COLO829 (cell line): ENCODE results near the gene OTOL1.
"Not testable (repeated sequence)": the region's sequence is repeated elsewhere in the genome, so short reads cannot be mapped to it uniquely, and the experiment has no call there.

ENCODE experiments used
- DNase-seq: peaks from one replicate; pipeline ENCODE4 v3.0.0; 2012; ENCODE audit warnings: low spot score

The OTOL1 gene

GRCh38 chr3:161496508-161496907 is at the start of gene OTOL1:
Gene OTOL1 (plus strand): TSS chr3:161496808. CDS start chr3:161496808, 0 bp downstream.
- DNase-seq = no peak

GRCh38 chr3:161449785-161450184 is 46.8 kb upstream of the OTOL1 start:
- no peak for DNase-seq

GRCh38 chr3:161452179-161452578 is 44.4 kb upstream of the OTOL1 start:
- no peak for DNase-seq

GRCh38 chr3:161454615-161455014 is 42.0 kb upstream of the OTOL1 start:
- no peak for DNase-seq

DNA sequence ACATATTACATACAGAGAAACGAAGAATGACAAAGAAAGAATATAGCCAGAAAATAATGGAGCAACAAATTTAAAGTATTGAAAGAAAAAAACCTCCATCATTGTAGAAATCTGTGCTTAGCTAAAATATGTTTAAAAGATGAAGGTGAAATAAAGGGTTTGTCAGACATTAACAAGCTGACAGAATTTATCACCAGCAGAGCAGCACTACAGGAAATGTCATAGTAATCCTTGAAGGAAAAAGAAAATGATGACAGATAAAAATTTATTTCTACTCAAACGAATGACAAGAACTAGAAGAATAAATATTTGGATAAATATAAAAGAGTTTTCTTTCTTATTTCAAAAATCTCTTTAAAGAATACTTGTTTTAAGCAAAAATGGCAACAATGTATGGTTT is 40.6 kb upstream of the OTOL1 start:
- no peak for DNase-seq

- DNase-seq = no peak
Measured at GRCh38 chr3:161462138-161462537, 34.5 kb upstream of the OTOL1 start.

DNA sequence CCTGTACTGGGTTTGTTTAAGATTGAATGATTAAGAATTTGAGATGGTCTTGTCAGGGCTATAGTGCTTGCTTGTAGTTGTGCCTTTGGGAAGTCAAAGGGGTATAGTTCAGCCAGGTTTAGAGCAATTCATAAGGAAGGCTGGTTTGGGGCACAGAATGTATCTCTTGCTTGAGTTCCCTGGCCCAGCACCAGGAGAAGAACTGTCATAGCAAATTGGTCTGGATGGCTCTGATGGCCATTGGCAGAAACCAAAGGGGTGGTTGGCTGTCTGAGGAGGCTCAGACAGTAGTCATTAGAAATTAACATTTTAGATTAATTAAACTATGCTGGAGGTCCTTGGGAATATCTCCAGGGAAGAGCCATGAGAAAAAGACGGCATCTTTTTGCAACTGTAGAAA is 25.4 kb upstream of the OTOL1 start:
- no peak for DNase-seq

- no peak for DNase-seq
Measured at GRCh38 chr3:161474139-161474538, 22.5 kb upstream of the OTOL1 start.

DNA sequence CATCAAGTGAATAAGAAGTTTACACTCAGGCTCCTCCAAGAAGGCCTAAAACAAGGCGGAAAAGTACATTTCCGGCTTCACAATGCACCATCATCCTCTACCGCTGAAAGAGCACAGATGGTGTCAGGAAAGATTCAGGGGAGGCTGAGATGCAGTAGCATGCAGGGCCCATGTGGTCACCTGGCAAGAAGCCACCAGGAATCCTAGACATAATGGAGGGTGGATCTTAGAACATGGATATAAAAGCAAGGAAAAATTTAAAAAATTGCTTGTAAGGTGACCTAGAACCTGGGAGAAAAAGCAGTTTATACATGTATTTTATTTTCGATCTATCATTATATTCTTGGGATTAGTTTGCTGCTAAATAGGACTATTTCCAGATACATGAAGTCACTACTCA is 21.9 kb upstream of the OTOL1 start:
- DNase-seq = no peak

DNA sequence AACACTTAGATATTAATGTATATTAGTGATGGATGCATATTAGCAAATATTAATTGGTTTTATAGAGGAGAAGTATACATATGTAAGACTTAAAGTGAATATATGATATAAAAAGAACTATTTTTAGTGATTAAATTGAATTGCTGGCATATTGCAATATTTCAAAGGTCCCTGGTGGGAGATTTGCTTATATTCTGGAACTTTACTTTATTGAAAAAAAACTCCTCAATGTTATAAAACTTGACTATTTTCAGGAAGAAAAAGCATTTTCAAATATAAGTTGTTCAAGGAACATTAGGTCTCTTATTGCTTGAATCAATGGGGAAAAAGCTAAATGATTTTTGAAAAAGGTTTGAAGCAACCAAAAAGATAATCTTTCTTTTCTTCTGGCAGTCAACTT is 21.4 kb upstream of the OTOL1 start:
- DNase-seq = no peak

DNA sequence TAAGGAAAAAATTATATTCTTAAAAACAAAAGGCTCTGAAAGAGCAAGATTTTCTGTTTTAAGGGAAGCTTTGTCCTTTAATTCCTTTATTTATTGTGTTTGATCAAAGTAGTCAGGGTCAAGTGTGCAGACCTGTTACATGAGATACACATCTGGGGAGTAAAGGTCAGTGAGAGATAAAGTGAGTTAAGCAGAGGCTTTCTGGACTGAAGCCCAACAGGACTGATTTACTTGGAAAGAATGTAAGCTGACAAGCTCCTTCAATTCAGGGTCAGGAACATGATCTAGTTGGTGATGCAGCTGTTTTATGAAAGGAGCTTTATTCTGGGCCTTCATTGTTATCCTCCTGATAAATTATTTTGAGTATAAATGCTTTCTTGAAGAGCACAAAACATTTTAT is 20.7 kb upstream of the OTOL1 start:
- DNase-seq = peak; percentile 84

- DNase-seq = peak; percentile 86
Measured at GRCh38 chr3:161484226-161484625, 12.4 kb upstream of the OTOL1 start.

DNA sequence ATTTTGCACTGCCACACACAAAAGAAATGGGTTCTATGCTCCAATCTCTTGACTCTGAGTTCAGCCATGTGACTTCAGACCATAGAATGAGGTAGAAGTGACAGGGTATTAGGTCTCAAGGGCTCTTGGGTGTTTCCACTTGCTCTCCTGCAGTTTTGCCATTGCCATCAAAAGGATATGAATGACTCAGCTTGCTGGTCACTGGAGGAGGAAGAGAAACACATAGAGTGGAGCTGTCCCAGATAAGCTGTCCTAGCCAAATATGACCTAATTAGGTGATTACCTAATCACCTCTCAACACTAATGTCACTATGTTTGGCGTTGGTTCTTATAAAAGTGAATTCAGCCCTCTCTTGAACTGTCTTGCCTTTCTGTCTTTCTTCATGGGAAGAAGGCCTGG is 8.3 kb upstream of the OTOL1 start:
- not testable (repeated sequence) for DNase-seq

- no peak for DNase-seq
Measured at GRCh38 chr3:161489395-161489794, 7.2 kb upstream of the OTOL1 start.

DNA sequence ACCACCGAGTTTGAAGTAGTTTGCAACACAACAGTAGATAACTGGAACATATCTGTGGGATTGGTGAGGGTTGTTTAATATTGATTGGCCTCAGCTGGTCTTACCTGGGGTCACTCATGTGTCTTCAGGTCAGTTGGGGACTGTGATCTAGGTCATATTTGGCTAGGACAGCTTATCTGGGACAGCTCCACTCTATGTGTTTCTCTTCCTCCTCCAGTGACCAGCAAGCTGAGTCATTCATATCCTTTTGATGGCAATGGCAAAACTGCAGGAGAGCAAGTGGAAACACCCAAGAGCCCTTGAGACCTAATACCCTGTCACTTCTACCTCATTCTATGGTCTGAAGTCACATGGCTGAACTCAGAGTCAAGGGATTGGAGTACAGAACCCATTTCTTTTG is 5.8 kb upstream of the OTOL1 start:
- not testable (repeated sequence) for DNase-seq

DNA sequence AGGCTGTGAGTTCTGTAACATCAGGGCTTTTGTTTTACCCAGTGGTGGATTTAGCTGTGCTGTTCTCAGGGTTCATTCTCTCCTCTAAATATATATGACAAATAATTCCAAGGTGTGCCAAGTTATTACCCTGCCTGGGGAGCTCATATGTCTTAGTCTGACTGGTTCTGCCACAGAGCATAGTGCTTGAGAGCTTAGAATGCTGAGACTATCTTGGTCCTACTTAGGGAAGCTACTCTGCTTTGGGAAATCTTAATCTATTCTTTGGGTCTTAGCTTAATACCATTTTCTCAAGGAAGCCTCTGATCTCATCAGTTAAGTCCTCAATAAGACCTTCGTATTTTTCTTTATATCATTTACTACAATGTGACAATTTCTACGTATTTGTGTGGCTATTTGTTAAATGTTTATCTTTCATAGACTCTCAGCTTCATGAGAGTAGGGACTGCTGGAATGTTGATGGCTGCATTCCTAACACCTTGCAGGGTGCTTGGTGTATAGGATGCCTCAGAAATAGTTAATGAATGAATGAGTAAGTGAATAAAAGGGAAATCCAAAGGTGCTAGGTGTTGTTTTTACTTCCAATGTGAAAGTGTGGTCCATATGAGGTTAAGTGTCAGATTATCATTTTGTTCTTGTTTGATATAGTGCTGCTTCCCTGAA is 1.8 kb downstream of the OTOL1 start:
- no peak for DNase-seq

DNA sequence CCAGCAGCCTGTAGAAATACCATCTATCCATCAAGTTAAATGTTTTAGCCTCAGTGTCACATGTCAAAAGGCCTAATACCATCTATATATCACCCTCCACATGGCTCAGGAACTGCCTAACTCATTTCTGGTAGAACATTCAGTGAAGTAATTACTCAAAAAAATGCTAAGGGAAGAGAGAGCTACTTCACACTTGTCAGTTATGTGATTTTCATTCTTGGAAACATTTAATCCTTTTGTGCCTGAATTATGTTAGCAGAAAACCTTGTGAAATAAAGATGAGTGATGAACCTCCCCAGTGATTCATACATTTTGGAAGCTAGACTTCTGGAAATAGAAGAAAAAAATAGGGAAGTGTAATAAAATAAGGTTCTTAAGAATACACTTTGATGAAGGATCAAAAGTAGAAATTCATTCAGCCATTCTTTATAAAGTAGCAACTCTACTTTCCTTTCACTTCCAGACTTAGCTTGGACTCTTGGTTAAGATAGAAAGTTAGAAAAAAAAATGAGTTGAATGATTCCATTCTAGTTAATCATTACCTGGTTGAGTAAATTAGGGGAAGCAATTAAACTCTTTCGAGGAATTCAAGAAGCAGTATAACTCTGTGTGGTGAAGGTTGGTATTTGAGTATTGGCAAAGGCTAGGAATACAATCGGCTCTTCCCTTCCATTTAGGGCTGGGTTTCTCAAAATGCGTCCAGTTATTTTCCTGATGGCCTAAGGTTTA is 3.6 kb downstream of the OTOL1 start:
- DNase-seq = no peak

- DNase-seq = no peak
Measured at GRCh38 chr3:161503271-161503670, 6.7 kb downstream of the OTOL1 start.

DNA sequence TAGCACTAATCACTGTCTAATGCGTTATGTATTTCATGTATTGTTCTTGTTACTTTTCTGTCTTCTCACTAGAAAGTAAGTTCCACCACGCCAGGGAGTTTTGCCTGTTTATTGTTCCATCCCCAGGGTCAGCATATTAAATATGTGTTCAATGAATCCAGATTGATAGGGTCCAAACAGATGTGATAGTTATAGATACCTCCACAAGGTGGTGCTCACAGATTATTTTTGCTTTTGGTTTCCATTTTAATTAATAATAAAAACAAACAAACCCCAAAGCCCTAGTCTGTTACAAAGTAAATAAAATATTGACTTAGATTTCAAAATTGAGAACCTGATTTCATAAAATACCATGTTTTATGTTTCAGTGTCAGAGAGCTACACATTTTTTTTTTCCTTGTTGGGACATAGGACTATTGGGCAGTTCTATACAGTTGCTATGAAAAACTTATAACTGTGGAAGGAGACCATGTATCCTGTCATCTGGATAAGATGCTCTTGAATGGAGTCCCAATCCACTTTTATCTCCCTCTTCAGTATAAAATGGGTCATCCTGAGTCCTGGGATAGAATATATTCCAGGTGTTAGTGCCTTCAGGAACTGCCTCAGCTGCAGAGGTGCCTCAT is 12.4 kb downstream of the OTOL1 start:
- DNase-seq = peak; percentile 46

- peak; percentile 16 for DNase-seq
Measured at GRCh38 chr3:161510510-161511260, 14.1 kb downstream of the OTOL1 start.

- no peak for DNase-seq
Measured at GRCh38 chr3:161523916-161524315, 27.3 kb downstream of the OTOL1 start.

GRCh38 chr3:161531930-161532329 is 35.3 kb downstream of the OTOL1 start:
- no peak for DNase-seq

- no peak for DNase-seq
Measured at GRCh38 chr3:161540594-161540993, 44.0 kb downstream of the OTOL1 start.
